Measurements from ENCODE around the gene AHCTF1. TPM values are rescaled to one million over a fixed set of nuclear protein-coding genes. Genes with fewer than 3 reads are reported as not detected.

The AHCTF1 gene
- total and polyA plus RNA-seq, 9 of the 15 experiments (the other 6 are each of a cell fraction or from before 2014, with no cell fraction given) = 9.4 to 102 (median 47.6) TPM

- POLR2A ChIA-PET = no interaction called here
- DNase-seq (ENCODE audit: extremely low read depth in 1 of 4, low spot score in 3 of 4) (no peak), FAIRE-seq (no peak), ATAC-seq (no peak)
- no peak overlapping the region for H3K27ac ChIP-seq (ENCODE audit: extremely low read depth, low read depth, low read length)
- in situ Hi-C loops (cut with MboI) = no loop called here
- no peak for TF ChIP-seq MAX (CRISPR knock-in tag; IDR thresholded peaks at IDR 0.05)
- WGBS (ENCODE audit: insufficient coverage, low coverage, missing lambda C conversion rate) = 54% methylated on average over 30 of the region's 30 CpGs
- H4K20me1 ChIP-seq (replicated peaks; ENCODE audit: control insufficient read depth, insufficient read depth, low read length) = no peaks in the 10 kb centered on the region
- peaks cover 5 to 37% of the 10 kb centered on the region in 2 experiments; a peak in 3 of 5 replicates for H3K4me1 ChIP-seq (replicated peaks in 1 of 2; ENCODE audit: control insufficient read depth in 2 of 2, insufficient read depth in 2 of 2, low read length in 2 of 2)
- no peak overlapping the region for H3K4me2 ChIP-seq (ENCODE audit: insufficient read depth, low read length)
- H3K9me1 ChIP-seq (ENCODE audit: control insufficient read depth, insufficient read depth, low read length) = no peaks in the 10 kb centered on the region
- H3K4me3 ChIP-seq = no peak overlapping the region
- H3K9ac ChIP-seq (ENCODE audit: insufficient read depth in 1 of 2, low read depth in 2 of 2, low read length in 2 of 2) = no peak overlapping the region
- H3K79me2 ChIP-seq (ENCODE audit: control insufficient read depth, insufficient read depth, low read length) = no peaks in the 10 kb centered on the region
- peaks cover 16 to 68% of the 10 kb centered on the region in 2 experiments for H3K27me3 ChIP-seq (ENCODE audit: control insufficient read depth in 2 of 2, insufficient read depth in 2 of 2, low read length in 2 of 2)
- intact Hi-C loops (cut with micrococcal nuclease) = no loop called here
- H2AFZ ChIP-seq (ENCODE audit: low read depth, low read length) = no peak overlapping the region
- no TSS peak for BruUV-seq (replicated peaks)
- no peaks in the 10 kb centered on the region for H3K9me3 ChIP-seq (replicated peaks; ENCODE audit: control insufficient read depth, insufficient read depth, low read depth, low read length)
- no peaks in the 10 kb centered on the region for H3K36me3 ChIP-seq (ENCODE audit: control insufficient read depth, insufficient read depth, low read length)
- CTCF ChIA-PET (ENCODE audit: low intra/inter-chr PET ratio) = no interaction called here
These were observed 135.6 kb downstream of the AHCTF1 start for GRCh38 chr1:246795906-246796694.

- Histone ChIP-seq H3K4me3 (no peak overlapping the region), H3K36me3 (ENCODE audit: control insufficient read depth, insufficient read depth, low read length) (no peaks in the 10 kb centered on the region), H3K4me1 (replicated peaks in 1 of 2; ENCODE audit: control insufficient read depth in 2 of 2, insufficient read depth in 2 of 2, low read length in 2 of 2) (peaks cover 5 to 37% of the 10 kb centered on the region in 2 experiments; a peak in 3 of 5 replicates), H2AFZ (ENCODE audit: low read depth, low read length) (no peak overlapping the region), H3K9ac (ENCODE audit: insufficient read depth in 1 of 2, low read depth in 2 of 2, low read length in 2 of 2) (no peak overlapping the region), H3K79me2 (ENCODE audit: control insufficient read depth, insufficient read depth, low read length) (no peaks in the 10 kb centered on the region), H3K27me3 (ENCODE audit: control insufficient read depth in 2 of 2, insufficient read depth in 2 of 2, low read length in 2 of 2) (peaks cover 6 to 68% of the 10 kb centered on the region in 2 experiments), H3K4me2 (ENCODE audit: insufficient read depth, low read length) (no peak overlapping the region), H3K27ac (ENCODE audit: extremely low read depth, low read depth, low read length) (no peak overlapping the region), H3K9me3 (replicated peaks; ENCODE audit: control insufficient read depth, insufficient read depth, low read depth, low read length) (no peaks in the 10 kb centered on the region), H4K20me1 (replicated peaks; ENCODE audit: control insufficient read depth, insufficient read depth, low read length) (no peaks in the 10 kb centered on the region), H3K9me1 (ENCODE audit: control insufficient read depth, insufficient read depth, low read length) (no peaks in the 10 kb centered on the region)
- FAIRE-seq = peak; percentile 32
- in situ Hi-C loops (cut with MboI) (no loop called here), intact Hi-C loops (cut with micrococcal nuclease) (no loop called here)
- ATAC-seq = no peak; the same call in 2 of the 3 replicates
- peak in 2 of 4 experiments; percentile 48 to 58 for DNase-seq (ENCODE audit: extremely low read depth in 1 of 4, low spot score in 3 of 4)
- CTCF ChIA-PET (ENCODE audit: low intra/inter-chr PET ratio) = no interaction called here
- BruUV-seq (replicated peaks) = no TSS peak
- POLR2A ChIA-PET = interaction anchor here (1.1 to 1.2 kb wide), 2 partner anchors 10 to 105 kb away, joined by 3 to 7 read pairs; no protein-coding TSS in a partner anchor
- WGBS (ENCODE audit: insufficient coverage, low coverage, missing lambda C conversion rate) = 35% methylated on average over 24 of the region's 27 CpGs
- no peak for TF ChIP-seq SIN3A (IDR thresholded peaks at IDR 0.05; ENCODE audit: borderline replicate concordance in 2 of 2, control insufficient read depth in 1 of 2, low read depth in 2 of 2, low read length in 2 of 2)
- no peak for TF ChIP-seq THRB (CRISPR knock-in tag; conservative IDR thresholded peaks at IDR 0.05)
These were observed 136.7 kb downstream of the AHCTF1 start for GRCh38 chr1:246794828-246795671.

Measured in K562 (cell line).